Measurements from ENCODE around the gene ASXL3.

Gene ASXL3

GRCh38 chr18:33656889-33657448, 79.0 kb downstream of the ASXL3 start:
- no peak for DNase-seq (ENCODE audit: extremely low read depth in 1 of 2, low read depth in 1 of 2)

- DNase-seq (ENCODE audit: extremely low read depth in 1 of 2, low read depth in 1 of 2) = no peak
Observed at GRCh38 chr18:33660696-33661310, 82.8 kb downstream of the ASXL3 start.

DNA sequence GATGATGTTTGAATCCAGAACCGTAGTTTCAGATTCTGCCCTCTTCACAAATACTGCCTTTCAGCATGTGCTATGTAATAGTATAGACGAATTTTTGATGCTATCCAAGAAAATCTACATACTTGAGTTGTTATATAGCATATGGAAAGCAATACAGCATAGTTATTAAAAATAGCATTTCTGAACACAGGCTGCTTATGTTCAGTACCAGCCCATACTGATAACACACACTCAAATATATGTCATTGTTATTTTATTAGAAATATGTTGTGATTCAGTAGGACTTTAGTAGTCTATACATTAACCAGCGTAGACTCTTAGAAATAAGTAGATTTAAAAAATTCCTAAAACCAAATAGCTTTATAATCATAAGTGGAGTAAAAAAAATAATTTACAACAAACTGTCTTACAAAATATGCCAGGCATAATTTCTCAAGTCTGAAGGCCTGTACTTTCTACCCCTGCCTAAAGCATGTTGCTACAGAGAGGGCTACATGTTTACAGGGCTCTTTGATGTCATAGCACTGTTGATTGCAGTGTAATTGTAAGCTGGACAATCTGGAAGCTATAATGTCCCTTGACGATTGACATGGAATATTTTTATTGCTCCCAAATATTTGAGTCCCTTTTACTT, 86.3 kb downstream of the ASXL3 start:
- DNase-seq (ENCODE audit: extremely low read depth in 1 of 2, low read depth in 1 of 2) = no peak

DNA sequence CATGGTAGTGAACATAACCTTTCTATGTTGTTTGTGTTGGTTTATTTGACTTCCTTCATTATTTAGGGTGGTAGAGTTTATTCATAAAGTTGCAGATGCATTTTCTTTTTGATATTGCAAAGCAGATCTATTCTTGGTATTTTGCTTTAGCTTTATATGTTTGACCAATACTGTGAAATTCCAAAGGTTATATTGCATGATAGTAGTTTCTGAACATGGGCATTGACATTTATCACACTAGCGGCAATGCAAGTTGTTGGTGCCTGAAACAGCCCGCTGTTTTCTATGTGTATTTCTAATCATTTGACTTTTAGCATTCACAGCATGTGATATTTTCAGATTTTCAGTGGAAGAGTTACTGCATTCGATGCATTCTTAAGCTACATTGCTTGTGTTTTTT, 87.2 kb downstream of the ASXL3 start:
- no peak for DNase-seq (ENCODE audit: extremely low read depth in 1 of 2, low read depth in 1 of 2)

DNA sequence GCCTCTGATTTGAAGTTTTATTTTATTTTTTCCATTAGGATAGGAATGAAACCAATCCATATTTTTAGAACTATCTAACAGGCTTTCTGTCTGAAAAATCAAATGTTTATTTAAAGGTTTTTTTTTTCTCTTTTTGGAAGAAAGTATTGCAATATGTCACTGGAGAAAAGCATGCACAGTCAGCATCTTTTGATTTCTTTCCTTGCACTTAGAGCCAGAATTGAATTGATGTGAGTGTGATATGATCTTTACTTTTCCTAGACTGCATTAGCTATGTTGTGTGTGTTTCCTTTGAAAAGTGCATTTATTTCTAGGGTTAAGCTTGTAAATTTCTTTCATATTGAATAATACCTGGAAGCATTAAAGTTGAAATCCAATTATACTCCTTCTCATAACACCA, 87.6 kb downstream of the ASXL3 start:
- DNase-seq (ENCODE audit: extremely low read depth in 1 of 2, low read depth in 1 of 2) = no peak

DNA sequence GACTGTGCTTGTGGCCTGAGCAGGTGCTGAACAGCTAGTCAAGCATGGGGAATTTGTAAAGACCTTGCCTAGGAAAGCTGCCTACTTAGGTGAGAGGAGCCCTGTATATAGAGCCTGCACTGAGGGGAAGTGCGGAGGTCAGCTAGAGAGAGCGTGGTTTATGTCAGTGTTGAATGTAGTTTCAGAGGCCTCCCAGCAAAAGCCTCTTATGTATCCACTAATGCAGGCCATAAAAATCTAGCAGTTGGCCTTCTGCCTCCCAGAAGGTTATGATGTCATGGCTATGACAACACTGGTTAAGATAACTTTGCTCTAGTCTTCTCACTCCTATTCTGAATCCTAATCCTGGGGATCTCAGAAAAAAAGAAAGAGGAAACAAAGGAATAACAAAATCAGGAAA, 88.9 kb downstream of the ASXL3 start:
- no peak for DNase-seq (ENCODE audit: extremely low read depth in 1 of 2, low read depth in 1 of 2)

- DNase-seq (ENCODE audit: extremely low read depth in 1 of 2, low read depth in 1 of 2) = no peak
Observed at GRCh38 chr18:33669589-33669988, 91.6 kb downstream of the ASXL3 start.

DNA sequence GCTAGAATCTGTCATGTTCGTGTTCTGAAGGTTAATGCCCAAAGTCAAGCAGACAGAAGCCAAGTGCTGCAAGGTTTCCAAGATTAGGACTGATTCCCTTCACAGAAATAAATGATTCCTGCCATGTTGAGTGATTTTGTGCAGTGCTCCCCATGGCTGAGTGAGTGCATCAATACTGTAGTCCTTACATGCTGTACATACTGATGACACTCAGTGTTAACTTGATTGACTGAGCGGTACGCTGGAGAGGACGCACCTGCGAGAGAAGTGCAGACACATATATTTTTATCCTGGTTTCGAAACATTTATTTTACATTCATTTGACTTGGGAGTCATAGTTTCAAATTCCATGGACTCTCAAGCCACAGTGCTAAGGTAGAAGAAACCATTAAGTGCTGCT, 92.0 kb downstream of the ASXL3 start:
- DNase-seq (ENCODE audit: extremely low read depth in 1 of 2, low read depth in 1 of 2) = no peak

DNA sequence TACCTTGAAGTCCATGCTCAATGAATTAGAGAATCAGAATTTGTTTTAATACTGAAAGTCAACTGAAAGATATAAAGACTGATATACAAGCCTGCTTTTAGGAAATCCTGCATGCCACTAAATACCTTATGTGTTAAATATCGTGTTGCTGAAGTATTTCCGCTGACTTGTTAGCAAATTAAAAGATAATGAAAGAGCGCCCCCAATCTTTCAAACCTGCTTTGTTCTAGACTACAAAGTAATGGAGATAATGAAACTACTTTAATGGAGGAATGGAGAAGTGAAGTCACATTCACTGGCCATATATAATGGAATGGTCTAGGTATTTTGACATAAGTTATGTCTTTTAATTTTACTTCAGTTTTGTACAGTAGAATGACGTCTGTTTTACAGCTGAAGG, 95.7 kb downstream of the ASXL3 start:
- no peak for DNase-seq (ENCODE audit: extremely low read depth in 1 of 2, low read depth in 1 of 2)

DNA sequence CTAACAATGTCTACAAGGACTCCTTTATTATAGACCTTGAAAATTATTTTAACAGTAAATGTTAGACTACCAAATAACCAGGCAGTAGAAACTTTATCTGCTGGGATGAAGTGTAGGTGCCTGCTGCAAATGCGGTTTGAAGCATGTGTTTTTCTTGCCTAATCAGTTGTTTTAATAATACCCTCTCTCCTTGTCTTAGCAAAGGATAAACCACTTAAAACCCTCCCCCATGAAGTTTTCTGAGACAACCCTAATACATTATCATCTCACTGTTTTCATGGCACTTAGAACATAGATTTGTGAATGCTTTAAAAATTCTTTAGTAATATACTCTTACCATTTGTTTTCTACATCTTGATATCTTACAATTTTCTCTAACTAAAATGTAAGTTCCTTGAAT, 98.6 kb downstream of the ASXL3 start:
- DNase-seq (ENCODE audit: extremely low read depth in 1 of 2, low read depth in 1 of 2) = no peak

- DNase-seq (ENCODE audit: extremely low read depth in 1 of 2, low read depth in 1 of 2) = no peak
Observed at GRCh38 chr18:33677891-33678290, 99.9 kb downstream of the ASXL3 start.

DNA sequence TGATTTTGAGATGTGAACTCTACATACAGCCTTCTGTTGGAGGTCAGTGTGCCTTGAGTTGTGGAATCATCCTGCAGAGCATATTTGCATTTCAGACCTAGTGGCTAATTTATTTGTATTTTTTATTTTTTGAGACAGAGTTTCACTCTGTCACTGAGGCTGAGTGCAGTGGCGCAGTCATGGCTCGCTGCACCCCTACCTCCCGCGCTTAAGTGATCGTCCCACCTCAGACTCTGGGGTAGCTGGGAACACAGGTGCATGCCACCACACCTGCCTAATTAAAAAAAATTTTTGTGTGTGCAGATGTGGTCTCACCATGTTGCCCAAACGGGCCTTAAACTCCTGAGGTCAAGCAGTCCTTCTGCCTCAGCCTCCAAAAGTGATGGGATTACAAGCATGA, 104.4 kb downstream of the ASXL3 start:
- no peak for DNase-seq (ENCODE audit: extremely low read depth in 1 of 2, low read depth in 1 of 2)

GRCh38 chr18:33694593-33694992, 116.6 kb downstream of the ASXL3 start:
- DNase-seq (ENCODE audit: extremely low read depth in 1 of 2, low read depth in 1 of 2) = no peak

GRCh38 chr18:33696332-33697162, 118.5 kb downstream of the ASXL3 start:
- DNase-seq (ENCODE audit: extremely low read depth in 1 of 2, low read depth in 1 of 2) = no peak

- DNase-seq (ENCODE audit: extremely low read depth in 1 of 2, low read depth in 1 of 2) = no peak
Observed at GRCh38 chr18:33697498-33697897, 119.5 kb downstream of the ASXL3 start.

- DNase-seq (ENCODE audit: extremely low read depth in 1 of 2, low read depth in 1 of 2) = no peak
Observed at GRCh38 chr18:33699372-33699771, 121.4 kb downstream of the ASXL3 start.

DNA sequence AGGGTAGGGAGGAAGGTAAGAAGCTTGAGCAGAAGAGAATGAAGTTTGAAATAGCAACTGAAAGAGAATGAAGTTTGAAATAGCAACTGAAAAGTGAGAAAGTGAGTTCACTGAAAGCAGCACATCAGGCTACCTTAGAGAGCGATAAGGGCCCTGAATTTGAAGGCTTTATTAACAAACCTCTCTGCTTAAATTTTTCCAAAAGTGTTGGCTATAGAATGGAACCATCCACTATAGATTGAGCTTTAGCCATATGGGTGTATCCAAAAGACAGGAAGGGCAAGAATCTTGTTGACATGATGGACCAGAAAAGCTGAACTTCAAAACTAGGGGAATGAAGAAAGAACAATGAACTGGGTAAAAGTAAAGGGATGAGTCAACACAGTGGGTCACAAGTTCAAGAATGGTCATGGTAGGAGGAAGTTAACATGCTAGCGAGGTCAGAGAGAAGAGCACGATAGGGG, 122.5 kb downstream of the ASXL3 start:
- DNase-seq (ENCODE audit: extremely low read depth in 1 of 2, low read depth in 1 of 2) = no peak

- no peak for DNase-seq (ENCODE audit: extremely low read depth in 1 of 2, low read depth in 1 of 2)
Observed at GRCh38 chr18:33702625-33703024, 124.6 kb downstream of the ASXL3 start.

DNA sequence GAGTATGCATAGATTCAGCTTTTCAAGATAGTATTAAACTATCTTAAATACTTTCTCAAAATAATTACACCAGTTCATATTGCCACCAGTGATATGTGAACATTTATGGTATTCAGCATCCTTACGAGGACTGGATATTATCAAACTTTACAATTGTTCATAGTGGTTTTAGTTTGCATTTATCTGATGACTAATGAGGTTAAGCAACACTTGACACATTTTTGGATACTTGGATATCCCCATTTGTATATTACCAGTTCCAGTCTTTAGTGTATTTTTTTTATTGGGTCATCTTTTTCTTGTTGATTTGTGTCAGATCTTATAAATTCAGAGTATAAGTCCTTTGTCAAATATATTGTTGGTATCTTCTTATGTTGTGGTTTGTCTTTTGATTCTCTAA, 128.4 kb downstream of the ASXL3 start:
- DNase-seq (ENCODE audit: extremely low read depth in 1 of 2, low read depth in 1 of 2) = no peak

DNA sequence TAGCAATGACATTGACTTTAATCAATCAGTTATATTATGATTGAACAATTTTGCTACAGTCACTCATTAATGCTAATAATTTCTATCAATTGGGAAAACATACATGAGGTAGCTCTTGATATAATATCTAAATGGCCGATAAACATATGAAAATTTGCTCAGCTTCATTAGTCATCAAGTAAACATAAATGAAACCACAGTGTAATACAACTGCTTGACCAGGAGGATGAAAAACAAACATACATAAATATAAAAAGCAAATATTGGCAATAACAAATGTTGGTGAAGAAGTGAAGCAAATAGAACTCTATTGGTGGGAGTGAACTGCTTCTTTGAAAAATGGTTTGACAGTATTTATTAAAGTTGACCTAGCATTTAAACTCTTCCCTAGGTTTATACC, 130.9 kb downstream of the ASXL3 start:
- DNase-seq (ENCODE audit: extremely low read depth in 1 of 2, low read depth in 1 of 2) = no peak

DNA sequence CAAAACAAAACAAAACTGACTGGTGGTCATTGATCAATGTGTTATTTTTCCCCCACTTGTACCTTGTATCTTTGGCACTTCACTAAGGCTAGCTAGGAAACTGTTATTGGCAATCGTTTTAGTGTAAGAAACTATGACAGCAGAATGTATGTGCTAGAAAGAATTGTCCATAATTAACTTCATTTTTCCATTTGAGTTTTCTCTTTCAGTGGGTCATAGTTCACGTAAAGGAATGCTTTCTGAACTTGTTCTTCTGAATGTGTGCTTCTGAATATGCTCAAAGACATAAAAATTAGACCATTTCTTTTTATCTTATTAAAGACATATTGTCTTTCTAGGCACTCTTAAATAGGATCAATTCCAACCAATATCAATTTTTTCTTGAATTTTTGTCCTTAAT, 132.2 kb downstream of the ASXL3 start:
- DNase-seq (ENCODE audit: extremely low read depth in 1 of 2, low read depth in 1 of 2) = no peak

DNA sequence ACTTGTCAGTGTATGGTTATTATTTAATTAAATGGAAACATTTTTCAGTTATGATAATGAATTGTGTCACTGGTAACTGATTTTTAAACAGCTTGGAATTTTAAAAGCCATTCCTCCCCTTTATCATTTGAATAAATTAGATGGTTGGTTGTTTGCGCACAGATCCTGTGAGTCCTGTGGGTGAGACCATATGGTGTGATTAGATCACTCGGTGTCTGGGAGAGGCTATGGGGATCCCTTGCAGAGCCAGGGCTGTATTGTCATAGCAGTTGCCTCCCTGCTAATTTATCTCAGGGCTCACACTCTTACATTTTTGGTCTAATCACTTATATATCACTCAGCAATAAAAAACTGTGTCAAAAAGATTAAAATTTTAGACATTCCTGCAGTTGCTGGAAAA, 133.5 kb downstream of the ASXL3 start:
- no peak for DNase-seq (ENCODE audit: extremely low read depth in 1 of 2, low read depth in 1 of 2)

Data from stimulated activated CD8-positive, alpha-beta memory T cell treated with anti-CD3 and anti-CD28 coated beads, Interleukin-7, amount 100 ng/mL, for 48 hours (primary cell).